PC-3 (cell line): ENCODE results near the gene TNK2. TPM values are rescaled to one million over a fixed set of nuclear protein-coding genes. Genes with fewer than 3 reads are reported as not detected.

Source experiments
- ATAC-seq: fragments of 200-7000 bp; cut with Tn5 transposase; 2 replicates; pipeline ENCODE4 v1.9.1; 2020; ENCODE audit warnings: mild to moderate bottlenecking, moderate library complexity
- BruUV-seq: library from RNA; stranded (reverse); fragments of 400-500 nt; replicated peaks from 2 replicates; lab custom pipeline; 2021; lab: Mats Ljungman, UMichigan
- CTCF ChIA-PET: fragments of 300-600 bp; sonication (Branson Sonifier 250); formaldehyde crosslinking; loops from one replicate; lab custom pipeline; 2022; ENCODE audit warnings: antibody characterized with exemption; lab: Charles Lee
- POLR2A ChIA-PET: fragments of 300-600 bp; sonication (Branson Sonifier 250); formaldehyde crosslinking; loops from one replicate; lab custom pipeline; 2022; ENCODE audit warnings: antibody characterized with exemption; ENCODE audit not compliant: unreplicated experiment; lab: Charles Lee
- DNase-seq: peaks from one replicate; pipeline ENCODE4 v3.0.0-alpha.2; 2015
- H2AFZ ChIP-seq: fragments of 300-600 bp; sonication (generic); 2 replicates; pipeline ENCODE4 v1.6.0; 2016; ENCODE audit warnings: antibody characterized with exemption, low read length
- H3F3A ChIP-seq: fragments of 300-600 bp; sonication (generic); one replicate; pipeline ENCODE4 v1.6.0; 2017; ENCODE audit warnings: antibody characterized with exemption, low read length, control low read depth, mild to moderate bottlenecking; ENCODE audit not compliant: unreplicated experiment
- H3K27ac ChIP-seq: fragments of 300-600 bp; sonication (generic); 2 replicates; pipeline ENCODE4 v1.5.1; 2016; ENCODE audit warnings: mild to moderate bottlenecking, low read length
- H3K27me3 ChIP-seq: fragments of 300-600 bp; sonication (generic); 2 replicates; pipeline ENCODE4 v1.6.1; 2016; ENCODE audit warnings: low read length, mixed read lengths
- H3K36me3 ChIP-seq: fragments of 300-600 bp; sonication (generic); 2 replicates; pipeline ENCODE4 v1.6.1; 2016; ENCODE audit warnings: low read depth, mixed run types, low read length, mixed read lengths
- H3K4me1 ChIP-seq: fragments of 300-600 bp; sonication (generic); 2 replicates; pipeline ENCODE4 v1.5.1; 2016; ENCODE audit warnings: low read length; ENCODE audit not compliant: insufficient read depth
- H3K4me2 ChIP-seq: fragments of 300-600 bp; sonication (generic); 2 replicates; pipeline ENCODE4 v1.6.0; 2016; ENCODE audit warnings: low read length
- H3K4me3 ChIP-seq: fragments of 300-600 bp; sonication (generic); 2 replicates; pipeline ENCODE4 v1.5.1; 2016; ENCODE audit warnings: mild to moderate bottlenecking, low read length, mixed read lengths
- H3K79me2 ChIP-seq: fragments of 300-600 bp; sonication (generic); 2 replicates; pipeline ENCODE4 v1.6.1; 2017; ENCODE audit warnings: low read length, mixed read lengths
- H3K9ac ChIP-seq: fragments of 300-600 bp; sonication (generic); 2 replicates; pipeline ENCODE4 v1.6.0; 2016; ENCODE audit warnings: mild to moderate bottlenecking, low read length
- H3K9me2 ChIP-seq: fragments of 300-600 bp; sonication (generic); replicated peaks from 2 replicates; pipeline ENCODE4 v1.6.1; 2016; ENCODE audit warnings: mixed run types, low read length, mixed read lengths
- H3K9me3 ChIP-seq: fragments of 300-600 bp; sonication (generic); 2 replicates; pipeline ENCODE4 v1.6.1; 2016; ENCODE audit warnings: low read length, mixed read lengths
- H4K20me1 ChIP-seq: fragments of 300-600 bp; sonication (generic); 2 replicates; pipeline ENCODE4 v1.6.1; 2016; ENCODE audit warnings: low read length, mixed read lengths
- CTCF ChIP-seq: fragments of 300-600 bp; sonication (generic); conservative IDR thresholded peaks from 2 replicates; pipeline ENCODE4 v1.5.1; 2017; ENCODE audit warnings: antibody characterized with exemption, low read depth, mild to moderate bottlenecking, low read length
- EZH2 ChIP-seq: fragments of 300-600 bp; sonication (generic); IDR thresholded peaks from one replicate; pipeline ENCODE4 v1.6.1; 2017; ENCODE audit warnings: antibody characterized with exemption, mild to moderate bottlenecking, low read length; ENCODE audit not compliant: unreplicated experiment
- EZH2phosphoT487 ChIP-seq: fragments of 300-600 bp; sonication (generic); IDR thresholded peaks from 2 replicates; pipeline ENCODE4 v1.6.1; 2018; ENCODE audit warnings: mild to moderate bottlenecking, antibody characterized with exemption, low read length, borderline replicate concordance
- intact Hi-C: fragments of 100-400 bp; cut with micrococcal nuclease; formaldehyde crosslinking; loops from 2 replicates; pipeline ENCODE4 v1.9.0; 2023
- total RNA-seq: library from RNA; depleted of rRNA; stranded (reverse); fragments of >200 nt; gene quantifications from 2 replicates; pipeline ENCODE4 v1.2.3, GENCODE V29; 2014

Gene TNK2
- total RNA-seq, 1 experiment from 2014 or later, result 49.3 TPM

GRCh38 chr3:195887670-195888069, 20.7 kb downstream of the TNK2 start:
- Histone ChIP-seq H3K4me2 (no peak overlapping the region), H3K9me2 (no peaks in the 10 kb centered on the region), H3K4me3 (no peak overlapping the region), H3K4me1 (peaks cover 12% of the 10 kb centered on the region), H2AFZ (no peak overlapping the region), H3K9ac (no peak overlapping the region), H4K20me1 (no peaks in the 10 kb centered on the region), H3K9me3 (no peaks in the 10 kb centered on the region), H3K27me3 (no peaks in the 10 kb centered on the region), H3F3A (no peaks in the 10 kb centered on the region), H3K27ac (no peak overlapping the region), H3K79me2 (peaks cover 28% of the 10 kb centered on the region), H3K36me3 (peaks cover 3% of the 10 kb centered on the region; the same call in 1 of the 2 replicates)
- POLR2A ChIA-PET, result no interaction called here
- intact Hi-C loops, result no loop called here
- ATAC-seq (no peak), DNase-seq (no peak)
- no TSS peak for BruUV-seq
- CTCF ChIA-PET, result no interaction called here
- TF ChIP-seq EZH2 (no peak), EZH2phosphoT487 (no peak), CTCF (no peak)

- H3K36me3 ChIP-seq, result peaks cover 3% of the 10 kb centered on the region; the same call in 1 of the 2 replicates
- H3K9me3 ChIP-seq, result no peaks in the 10 kb centered on the region
- H3K79me2 ChIP-seq, result peaks cover 18% of the 10 kb centered on the region
- intact Hi-C loops, result no loop called here
- H3K9me2 ChIP-seq, result no peaks in the 10 kb centered on the region
- H3K27me3 ChIP-seq, result no peaks in the 10 kb centered on the region
- CTCF ChIA-PET, result no interaction called here
- no peak overlapping the region for H3K4me3 ChIP-seq
- H3K4me1 ChIP-seq, result peaks cover 12% of the 10 kb centered on the region
- peak; percentile 50 for DNase-seq
- no peak overlapping the region for H3K4me2 ChIP-seq
- POLR2A ChIA-PET, result no interaction called here
- H3F3A ChIP-seq, result no peaks in the 10 kb centered on the region
- no peak overlapping the region for H3K9ac ChIP-seq
- peak; percentile 34; the same call in 1 of the 2 replicates for ATAC-seq
- no peak overlapping the region for H2AFZ ChIP-seq
- BruUV-seq, result no TSS peak
- H4K20me1 ChIP-seq, result no peaks in the 10 kb centered on the region
- 0 out of 2 replicates have a peak overlapping the region, but pooled peaks have one; percentile 18 for H3K27ac ChIP-seq
- no peak for TF ChIP-seq EZH2
- no peak for TF ChIP-seq CTCF
- no peak for TF ChIP-seq EZH2phosphoT487
Observed at GRCh38 chr3:195886181-195887141, 21.9 kb downstream of the TNK2 start.
